Measurements from ENCODE around the gene UGT2B7. TPM values are rescaled to one million over a fixed set of nuclear protein-coding genes. Genes with fewer than 3 reads are reported as not detected.
A peak's percentile ranks its signal among the peaks of the same experiment; 100 is the strongest.

The UGT2B7 gene
- total and polyA plus RNA-seq, 7 experiments from 2014 or later, result not detected

DNA sequence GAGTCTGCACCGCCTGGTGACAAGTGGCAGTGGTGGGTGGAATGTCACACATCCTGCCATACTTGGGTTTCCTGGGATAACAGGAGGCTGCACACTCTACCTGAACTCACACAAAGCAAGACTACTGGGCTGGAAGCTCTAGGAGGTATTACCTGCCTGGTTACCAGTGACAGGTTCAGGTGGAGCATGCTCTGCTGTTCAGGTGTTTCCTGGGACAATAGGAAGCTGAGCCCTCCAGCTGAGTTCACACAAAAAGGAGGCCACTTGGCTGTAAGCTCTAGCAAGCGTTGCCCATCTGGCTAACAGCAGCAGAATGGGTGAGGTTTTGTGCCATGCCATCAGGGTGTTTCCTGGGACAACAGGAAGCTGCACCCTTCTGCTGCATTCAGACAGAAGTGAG, 17.4 kb upstream of the UGT2B7 start:
- intact Hi-C loops (cut with micrococcal nuclease), result no loop called here
- Histone ChIP-seq H3K4me3 (ENCODE audit: low read length) (no peak overlapping the region), H3K36me3 (ENCODE audit: control insufficient read depth in 2 of 3, insufficient read depth in 3 of 3, low read length in 3 of 3) (no peaks in the 10 kb centered on the region), H3K4me1 (ENCODE audit: control insufficient read depth in 2 of 2, insufficient read depth in 2 of 2, low read length in 2 of 2) (no peaks in the 10 kb centered on the region), H3K27ac (ENCODE audit: low read depth, low read length) (no peak overlapping the region), H3K9me3 (ENCODE audit: control insufficient read depth in 2 of 3, low read length in 3 of 3) (no peaks in the 10 kb centered on the region), H3K27me3 (ENCODE audit: control insufficient read depth in 2 of 2, insufficient read depth in 2 of 2, low read length in 2 of 2) (no peaks in the 10 kb centered on the region)
- H3K9me3 Mint-ChIP-seq, result peaks cover 0 to 7% (median 0%) of the 10 kb centered on the region in 11 donors
- CTCF ChIA-PET, result no interaction called here
- DNase-seq (no peak), ATAC-seq (no peak)
- POLR2A ChIA-PET, result no interaction called here
- H3K36me3 Mint-ChIP-seq, result no peaks in the 10 kb centered on the region
- no peak overlapping the region for H3K4me3 Mint-ChIP-seq
- H3K27me3 Mint-ChIP-seq, result no peaks in the 10 kb centered on the region
- H3K4me1 Mint-ChIP-seq, result no peaks in the 10 kb centered on the region
- peak overlapping the region in 1 of 9 donors; percentile 52 for H3K27ac Mint-ChIP-seq

DNA sequence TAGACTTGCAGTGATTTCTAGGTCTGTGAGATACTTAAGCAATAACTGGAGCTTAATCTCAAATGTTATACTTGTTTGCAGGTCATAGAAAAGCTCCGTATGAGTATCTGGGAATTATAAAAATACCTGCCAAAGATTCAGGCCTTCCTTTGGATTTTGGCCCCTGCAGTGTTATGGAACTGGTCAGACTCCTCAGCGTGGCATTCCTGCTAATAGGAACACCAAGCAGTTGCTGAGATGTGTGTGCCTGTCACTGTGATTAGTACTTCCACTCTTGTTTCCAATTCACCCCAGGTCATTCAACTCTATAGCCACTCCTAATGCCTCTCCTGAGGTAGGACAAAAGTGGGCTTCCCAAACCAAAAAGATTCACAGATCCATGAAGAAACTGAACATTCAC, 7.8 kb upstream of the UGT2B7 start:
- no peak overlapping the region for H3K27ac ChIP-seq (ENCODE audit: low read depth, low read length)
- ChIA-PET CTCF (no interaction called here), POLR2A (no interaction called here)
- no peaks in the 10 kb centered on the region for H3K27me3 ChIP-seq (ENCODE audit: control insufficient read depth in 2 of 2, insufficient read depth in 2 of 2, low read length in 2 of 2)
- no peaks in the 10 kb centered on the region for H3K9me3 ChIP-seq (ENCODE audit: control insufficient read depth in 2 of 3, low read length in 3 of 3)
- no peak overlapping the region for H3K4me3 ChIP-seq (ENCODE audit: low read length)
- no peaks in the 10 kb centered on the region for H3K4me1 Mint-ChIP-seq
- no peaks in the 10 kb centered on the region for H3K4me1 ChIP-seq (ENCODE audit: control insufficient read depth in 2 of 2, insufficient read depth in 2 of 2, low read length in 2 of 2)
- H3K9me3 Mint-ChIP-seq, result peaks cover 0 to 14% (median 4%) of the 10 kb centered on the region in 11 donors
- intact Hi-C loops (cut with micrococcal nuclease), result no loop called here
- DNase-seq, result no peak
- no peak overlapping the region for H3K27ac Mint-ChIP-seq
- no peaks in the 10 kb centered on the region for H3K36me3 Mint-ChIP-seq
- no peak for ATAC-seq
- H3K4me3 Mint-ChIP-seq, result no peak overlapping the region
- H3K36me3 ChIP-seq (ENCODE audit: control insufficient read depth in 2 of 3, insufficient read depth in 3 of 3, low read length in 3 of 3), result no peaks in the 10 kb centered on the region
- H3K27me3 Mint-ChIP-seq, result no peaks in the 10 kb centered on the region

DNA sequence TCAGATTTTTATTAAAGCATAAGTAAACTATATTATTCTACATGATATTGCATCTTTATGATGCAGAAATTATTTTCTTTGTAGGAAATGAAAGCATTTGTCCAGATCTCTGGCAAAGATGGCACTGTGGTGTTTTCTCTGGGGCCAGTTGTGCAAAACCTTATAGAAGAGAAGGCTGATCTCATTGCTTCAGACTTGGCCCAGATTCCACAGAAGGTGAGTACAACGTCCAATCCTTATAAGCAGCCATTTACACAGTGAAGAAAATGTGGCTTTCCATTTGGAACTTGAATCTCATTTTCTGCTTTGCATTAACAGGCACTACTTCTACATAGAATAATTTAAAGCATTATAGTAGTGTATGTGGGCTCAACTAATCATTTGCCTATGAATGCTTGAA, 6.9 kb upstream of the UGT2B7 start:
- H3K9me3 Mint-ChIP-seq, result peaks cover 0 to 14% (median 3%) of the 10 kb centered on the region in 11 donors
- CTCF ChIA-PET, result no interaction called here
- ATAC-seq (no peak), DNase-seq (no peak)
- H3K27me3 Mint-ChIP-seq, result no peaks in the 10 kb centered on the region
- POLR2A ChIA-PET, result no interaction called here
- Histone ChIP-seq H3K4me3 (ENCODE audit: low read length) (no peak overlapping the region), H3K4me1 (ENCODE audit: control insufficient read depth in 2 of 2, insufficient read depth in 2 of 2, low read length in 2 of 2) (no peaks in the 10 kb centered on the region), H3K9me3 (ENCODE audit: control insufficient read depth in 2 of 3, low read length in 3 of 3) (no peaks in the 10 kb centered on the region), H3K27me3 (ENCODE audit: control insufficient read depth in 2 of 2, insufficient read depth in 2 of 2, low read length in 2 of 2) (no peaks in the 10 kb centered on the region), H3K27ac (ENCODE audit: low read depth, low read length) (no peak overlapping the region), H3K36me3 (ENCODE audit: control insufficient read depth in 2 of 3, insufficient read depth in 3 of 3, low read length in 3 of 3) (no peaks in the 10 kb centered on the region)
- H3K27ac Mint-ChIP-seq, result no peak overlapping the region
- H3K4me3 Mint-ChIP-seq, result no peak overlapping the region
- no peaks in the 10 kb centered on the region for H3K4me1 Mint-ChIP-seq
- H3K36me3 Mint-ChIP-seq, result no peaks in the 10 kb centered on the region
- intact Hi-C loops (cut with micrococcal nuclease), result no loop called here

DNA sequence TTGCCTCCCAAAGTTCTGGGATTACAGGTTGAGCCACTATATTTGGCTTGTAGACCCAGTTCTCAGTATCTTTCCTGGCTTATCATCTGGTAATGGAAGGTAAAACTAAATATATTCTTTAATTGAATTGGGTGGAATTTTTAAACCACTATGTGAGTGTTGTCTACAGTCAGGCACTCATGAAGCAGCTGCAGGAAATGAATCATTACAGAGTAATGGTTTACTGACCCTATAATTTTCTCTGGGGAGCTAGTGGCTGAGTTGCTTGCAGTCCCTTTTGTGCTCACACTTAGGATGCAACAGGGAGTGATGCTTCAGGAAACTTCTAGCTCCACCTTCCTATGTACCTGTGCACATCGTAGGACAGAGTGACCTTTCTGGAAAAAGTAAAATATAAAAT, 4.1 kb upstream of the UGT2B7 start:
- Histone ChIP-seq H3K4me1 (ENCODE audit: control insufficient read depth in 2 of 2, insufficient read depth in 2 of 2, low read length in 2 of 2) (no peaks in the 10 kb centered on the region), H3K27me3 (ENCODE audit: control insufficient read depth in 2 of 2, insufficient read depth in 2 of 2, low read length in 2 of 2) (no peaks in the 10 kb centered on the region), H3K36me3 (ENCODE audit: control insufficient read depth in 2 of 3, insufficient read depth in 3 of 3, low read length in 3 of 3) (no peaks in the 10 kb centered on the region), H3K4me3 (ENCODE audit: low read length) (no peak overlapping the region), H3K27ac (ENCODE audit: low read depth, low read length) (no peak overlapping the region), H3K9me3 (ENCODE audit: control insufficient read depth in 2 of 3, low read length in 3 of 3) (no peaks in the 10 kb centered on the region)
- no peak overlapping the region for H3K27ac Mint-ChIP-seq
- H3K9me3 Mint-ChIP-seq, result peaks cover 0 to 11% (median 4%) of the 10 kb centered on the region in 11 donors
- ChIA-PET POLR2A (no interaction called here), CTCF (no interaction called here)
- intact Hi-C loops (cut with micrococcal nuclease), result no loop called here
- no peaks in the 10 kb centered on the region for H3K4me1 Mint-ChIP-seq
- ATAC-seq (no peak), DNase-seq (no peak)
- no peak overlapping the region for H3K4me3 Mint-ChIP-seq
- no peaks in the 10 kb centered on the region for H3K36me3 Mint-ChIP-seq
- H3K27me3 Mint-ChIP-seq, result no peaks in the 10 kb centered on the region

DNA sequence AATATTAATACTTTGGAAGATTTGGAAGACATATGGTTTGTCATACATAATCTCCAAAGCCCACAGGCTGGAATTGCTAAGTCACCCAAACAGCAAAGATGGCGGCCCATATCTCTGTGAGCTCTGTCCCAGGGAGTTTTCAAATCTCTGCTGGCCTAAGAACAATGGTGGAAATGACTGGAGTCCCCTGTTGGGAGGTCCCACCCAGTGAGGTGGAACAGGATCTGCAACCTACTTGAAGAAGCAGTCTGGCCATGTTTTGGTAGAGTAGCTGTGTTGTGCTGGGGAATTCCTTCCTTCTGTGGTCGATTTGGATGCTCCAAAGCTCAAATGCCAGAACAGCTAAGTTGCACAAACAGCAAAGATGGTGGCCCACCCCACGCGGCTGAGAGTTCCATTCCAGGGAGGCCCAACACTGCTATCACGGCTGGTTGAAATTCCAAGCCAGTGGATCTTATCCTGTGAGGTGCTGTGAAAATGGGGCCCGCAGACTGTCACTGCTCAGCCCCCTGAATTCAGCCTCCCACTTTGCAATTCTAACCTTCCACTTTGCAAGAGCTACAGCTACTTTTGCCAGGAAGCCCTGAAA, 3.2 kb upstream of the UGT2B7 start:
- no peak overlapping the region for H3K4me3 Mint-ChIP-seq
- H3K9me3 ChIP-seq (ENCODE audit: control insufficient read depth in 2 of 3, low read length in 3 of 3), result no peaks in the 10 kb centered on the region
- no peaks in the 10 kb centered on the region for H3K27me3 ChIP-seq (ENCODE audit: control insufficient read depth in 2 of 2, insufficient read depth in 2 of 2, low read length in 2 of 2)
- no peaks in the 10 kb centered on the region for H3K4me1 Mint-ChIP-seq
- ATAC-seq (no peak), DNase-seq (no peak)
- H3K4me3 ChIP-seq (ENCODE audit: low read length), result no peak overlapping the region
- H3K36me3 Mint-ChIP-seq, result no peaks in the 10 kb centered on the region
- no peaks in the 10 kb centered on the region for H3K27me3 Mint-ChIP-seq
- no peak overlapping the region for H3K27ac Mint-ChIP-seq
- POLR2A ChIA-PET, result no interaction called here
- no peaks in the 10 kb centered on the region for H3K36me3 ChIP-seq (ENCODE audit: control insufficient read depth in 2 of 3, insufficient read depth in 3 of 3, low read length in 3 of 3)
- peaks cover 0 to 9% (median 4%) of the 10 kb centered on the region in 11 donors for H3K9me3 Mint-ChIP-seq
- intact Hi-C loops (cut with micrococcal nuclease), result no loop called here
- CTCF ChIA-PET, result interaction anchor here (0.6 kb wide), 1 partner anchor 45 kb away, joined by 4 read pairs; no protein-coding TSS in a partner anchor
- H3K27ac ChIP-seq (ENCODE audit: low read depth, low read length), result no peak overlapping the region
- H3K4me1 ChIP-seq (ENCODE audit: control insufficient read depth in 2 of 2, insufficient read depth in 2 of 2, low read length in 2 of 2), result no peaks in the 10 kb centered on the region

DNA sequence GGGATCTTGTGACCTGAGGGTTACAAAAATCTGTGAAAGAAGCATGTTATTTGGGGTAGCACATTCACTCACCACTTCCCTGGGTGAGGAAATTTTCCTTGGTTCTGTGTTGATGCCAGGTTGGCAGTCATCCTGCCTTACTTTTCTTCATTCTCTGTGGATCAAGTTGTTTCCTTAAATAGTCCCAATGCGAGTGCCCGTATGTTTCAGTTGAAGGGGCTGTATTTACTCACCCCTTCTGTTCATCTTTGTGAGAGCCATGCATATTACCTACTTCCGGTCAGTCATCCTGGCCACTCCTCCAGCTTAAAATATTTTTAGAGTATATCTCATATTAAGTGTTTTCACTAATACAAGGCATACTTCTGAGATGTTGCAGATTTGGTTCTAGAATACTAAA, 2.6 kb upstream of the UGT2B7 start:
- H3K27me3 ChIP-seq (ENCODE audit: control insufficient read depth in 2 of 2, insufficient read depth in 2 of 2, low read length in 2 of 2), result no peaks in the 10 kb centered on the region
- intact Hi-C loops (cut with micrococcal nuclease), result no loop called here
- Mint-ChIP-seq H3K27me3 (no peaks in the 10 kb centered on the region), H3K27ac (no peak overlapping the region), H3K9me3 (peaks cover 0 to 5% (median 3%) of the 10 kb centered on the region in 11 donors), H3K4me3 (no peak overlapping the region), H3K36me3 (no peaks in the 10 kb centered on the region), H3K4me1 (no peaks in the 10 kb centered on the region)
- H3K4me3 ChIP-seq (ENCODE audit: low read length), result no peak overlapping the region
- DNase-seq (no peak), ATAC-seq (no peak)
- no peak overlapping the region for H3K27ac ChIP-seq (ENCODE audit: low read depth, low read length)
- H3K36me3 ChIP-seq (ENCODE audit: control insufficient read depth in 2 of 3, insufficient read depth in 3 of 3, low read length in 3 of 3), result no peaks in the 10 kb centered on the region
- no peaks in the 10 kb centered on the region for H3K4me1 ChIP-seq (ENCODE audit: control insufficient read depth in 2 of 2, insufficient read depth in 2 of 2, low read length in 2 of 2)
- no peaks in the 10 kb centered on the region for H3K9me3 ChIP-seq (ENCODE audit: control insufficient read depth in 2 of 3, low read length in 3 of 3)
- POLR2A ChIA-PET, result no interaction called here
- CTCF ChIA-PET, result no interaction called here

DNA sequence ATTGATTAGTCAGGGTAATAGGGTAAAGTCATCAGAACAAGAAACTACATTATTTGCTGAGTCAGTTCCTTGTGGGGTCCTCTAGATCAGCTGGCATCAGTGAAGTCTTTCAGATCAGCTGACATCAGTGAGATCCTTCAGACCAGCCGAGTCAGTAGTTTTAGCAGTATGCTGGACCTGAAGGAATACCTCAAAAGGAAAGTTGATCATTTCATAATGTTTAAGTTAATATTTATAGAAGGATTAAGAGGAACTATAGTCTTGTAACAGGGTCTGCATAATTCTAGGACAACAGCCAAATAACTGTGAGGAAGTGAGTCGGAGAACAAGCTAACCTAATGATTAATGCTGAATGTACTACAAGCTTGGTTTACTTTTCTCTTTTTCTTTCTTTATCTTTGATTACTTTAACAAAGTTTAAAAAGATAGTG, 958 bp upstream of the UGT2B7 start:
- Mint-ChIP-seq H3K9me3 (peaks cover 0 to 4% (median 0%) of the 10 kb centered on the region in 11 donors), H3K27ac (no peak overlapping the region), H3K4me3 (no peak overlapping the region), H3K27me3 (no peaks in the 10 kb centered on the region), H3K4me1 (no peaks in the 10 kb centered on the region), H3K36me3 (no peaks in the 10 kb centered on the region)
- H3K36me3 ChIP-seq (ENCODE audit: control insufficient read depth in 2 of 3, insufficient read depth in 3 of 3, low read length in 3 of 3), result no peaks in the 10 kb centered on the region
- intact Hi-C loops (cut with micrococcal nuclease), result no loop called here
- ChIA-PET POLR2A (no interaction called here), CTCF (no interaction called here)
- no peak overlapping the region for H3K4me3 ChIP-seq (ENCODE audit: low read length)
- H3K4me1 ChIP-seq (ENCODE audit: control insufficient read depth in 2 of 2, insufficient read depth in 2 of 2, low read length in 2 of 2), result no peaks in the 10 kb centered on the region
- ATAC-seq (no peak), DNase-seq (no peak)
- no peak overlapping the region for H3K27ac ChIP-seq (ENCODE audit: low read depth, low read length)
- no peaks in the 10 kb centered on the region for H3K27me3 ChIP-seq (ENCODE audit: control insufficient read depth in 2 of 2, insufficient read depth in 2 of 2, low read length in 2 of 2)
- no peaks in the 10 kb centered on the region for H3K9me3 ChIP-seq (ENCODE audit: control insufficient read depth in 2 of 3, low read length in 3 of 3)

Measured in naive thymus-derived CD4-positive, alpha-beta T cell (primary cell).